GM18502 (cell line): ENCODE measurements around the gene VASH1.

Source experiments
- ATAC-seq: cut with Tn5 transposase; IDR thresholded peaks from one replicate; pipeline ENCODE4 v1.9.1; 2021; ENCODE audit warnings: mild to moderate bottlenecking; ENCODE audit not compliant: unreplicated experiment, poor library complexity

VASH1 gene

DNA sequence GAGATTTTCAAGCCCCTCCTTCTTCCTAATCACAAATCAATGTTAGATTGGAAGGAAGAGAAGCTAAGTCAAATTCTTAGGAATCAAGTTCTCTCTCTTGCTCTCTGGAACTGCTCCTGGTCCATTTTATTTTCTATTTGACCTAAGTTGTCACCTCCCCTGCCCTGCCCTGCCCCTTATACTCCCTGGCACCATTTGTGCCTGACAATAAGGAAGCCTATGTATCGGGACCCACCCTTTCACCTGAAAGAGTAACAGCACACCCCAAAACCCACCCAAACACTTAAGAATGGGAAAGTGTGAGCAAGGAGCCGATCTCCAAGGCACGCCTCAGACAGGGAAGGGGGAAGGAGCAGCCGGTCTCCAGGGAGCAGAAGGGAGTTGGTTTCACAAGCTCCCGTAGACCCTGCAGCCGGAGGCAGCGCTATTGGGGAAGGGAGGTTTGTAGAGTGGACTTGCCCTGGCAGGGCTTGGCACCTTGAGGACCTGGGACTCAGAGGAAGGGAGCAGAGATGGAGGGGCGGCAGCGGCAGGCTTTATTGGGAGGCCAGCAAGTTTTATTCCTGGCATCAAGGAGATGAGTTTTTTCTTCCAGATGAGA is 66.5 kb downstream of the VASH1 start:
- no peak for ATAC-seq

DNA sequence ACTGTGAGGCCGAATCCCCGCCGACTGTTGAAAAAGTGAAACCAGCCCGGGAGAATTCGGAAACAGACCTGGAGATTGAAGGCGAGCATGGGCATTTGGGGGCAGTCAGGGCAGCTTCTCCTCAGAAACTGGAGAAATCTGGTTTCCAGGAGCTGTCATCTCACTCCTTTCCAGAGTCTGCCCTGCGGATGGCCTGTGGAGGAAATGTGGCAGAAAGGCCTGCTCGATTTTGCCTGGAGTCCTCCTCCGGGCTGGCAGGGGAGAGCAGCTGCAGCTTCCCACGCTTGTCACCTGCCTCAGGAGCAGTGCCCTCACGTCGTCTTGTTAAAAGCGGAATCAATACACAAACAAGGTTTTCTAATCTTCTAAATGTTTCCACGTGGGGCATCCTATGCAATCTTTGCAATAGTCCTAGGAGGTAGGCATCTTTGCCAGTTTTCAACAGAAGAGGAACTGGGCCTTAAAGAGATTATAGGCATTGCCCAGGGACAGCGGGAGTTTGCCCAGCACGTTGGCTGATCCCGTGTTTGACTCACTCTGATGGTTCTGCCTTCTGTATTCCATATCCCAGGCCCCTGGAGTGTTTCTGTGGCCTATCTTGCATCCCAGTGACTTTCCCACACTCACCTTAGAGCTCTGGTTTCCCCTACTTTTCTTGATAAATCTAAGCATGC is 67.2 kb downstream of the VASH1 start:
- no peak for ATAC-seq

DNA sequence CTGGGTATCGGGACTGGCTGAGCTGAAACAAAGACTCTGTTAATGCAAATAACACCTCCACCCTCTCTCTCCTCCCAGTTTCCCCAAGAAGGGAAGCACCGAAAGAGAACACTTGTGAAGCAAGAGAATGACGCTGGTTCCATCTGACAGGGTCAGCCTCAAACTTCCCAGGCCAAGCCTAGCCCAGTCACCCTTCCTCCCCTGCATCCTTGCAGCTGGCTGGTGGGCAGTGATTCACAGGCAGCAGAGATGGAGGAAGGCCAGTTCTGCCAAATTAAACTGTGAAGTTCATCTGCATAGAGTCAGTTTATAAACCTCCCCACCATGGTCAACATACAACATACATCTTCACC is 67.7 kb downstream of the VASH1 start:
- no peak for ATAC-seq

DNA sequence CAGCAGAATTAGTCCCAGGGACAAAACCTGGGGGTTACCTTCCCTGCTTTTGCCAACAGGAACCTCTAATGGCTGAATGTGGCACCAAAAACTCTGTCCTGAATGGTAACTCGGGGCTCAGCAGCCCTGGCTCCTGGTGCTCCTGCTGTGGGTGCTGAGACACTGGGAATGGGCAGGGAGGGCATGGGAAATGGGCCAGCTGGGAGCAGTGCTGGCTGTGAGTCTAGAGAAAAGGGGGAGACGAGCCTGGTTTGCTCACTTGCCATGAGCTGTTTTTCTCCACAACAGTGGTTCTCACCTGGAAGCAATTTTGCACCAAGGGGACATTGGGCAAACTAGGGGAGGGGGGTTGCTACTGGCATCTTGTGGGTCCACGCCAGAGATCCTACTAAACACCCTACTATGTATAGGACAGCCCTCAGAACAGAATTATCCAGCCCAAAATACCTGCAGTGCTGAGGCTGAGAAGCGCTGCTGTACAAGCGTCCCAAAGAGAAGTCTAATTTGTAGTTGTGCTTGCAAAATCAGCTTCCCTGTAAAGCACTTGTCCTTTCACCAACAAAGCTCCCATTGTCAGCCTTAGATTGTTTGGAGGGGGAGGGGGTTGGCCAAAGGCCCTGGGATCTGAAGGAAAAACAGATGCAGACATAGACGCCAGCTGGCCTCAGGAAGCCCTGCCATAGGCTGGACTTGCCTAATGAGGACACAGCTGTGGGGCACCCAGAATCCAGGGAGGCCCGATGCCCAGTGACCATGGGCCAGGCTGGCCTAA is 68.6 kb downstream of the VASH1 start:
- ATAC-seq, result no peak

DNA sequence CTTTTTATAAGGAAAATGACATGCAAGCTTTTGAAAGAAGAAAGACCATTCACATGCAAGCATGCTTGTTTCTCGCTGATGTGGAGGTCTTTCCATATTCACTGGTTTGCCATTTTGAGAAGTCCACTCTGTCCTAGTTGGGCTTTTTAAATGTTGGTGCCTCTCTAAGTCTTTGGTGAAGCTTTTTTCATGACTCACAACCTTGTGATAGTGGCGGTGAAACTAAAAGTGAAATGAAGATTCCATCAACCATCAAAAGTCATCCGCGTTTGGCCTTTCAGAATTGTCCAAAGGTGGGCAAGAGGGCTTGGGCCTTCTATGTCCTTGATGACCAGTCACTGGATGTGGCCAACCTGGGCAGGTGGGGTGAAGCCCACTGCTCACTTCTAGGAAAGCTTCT is 69.3 kb downstream of the VASH1 start:
- ATAC-seq, result no peak

DNA sequence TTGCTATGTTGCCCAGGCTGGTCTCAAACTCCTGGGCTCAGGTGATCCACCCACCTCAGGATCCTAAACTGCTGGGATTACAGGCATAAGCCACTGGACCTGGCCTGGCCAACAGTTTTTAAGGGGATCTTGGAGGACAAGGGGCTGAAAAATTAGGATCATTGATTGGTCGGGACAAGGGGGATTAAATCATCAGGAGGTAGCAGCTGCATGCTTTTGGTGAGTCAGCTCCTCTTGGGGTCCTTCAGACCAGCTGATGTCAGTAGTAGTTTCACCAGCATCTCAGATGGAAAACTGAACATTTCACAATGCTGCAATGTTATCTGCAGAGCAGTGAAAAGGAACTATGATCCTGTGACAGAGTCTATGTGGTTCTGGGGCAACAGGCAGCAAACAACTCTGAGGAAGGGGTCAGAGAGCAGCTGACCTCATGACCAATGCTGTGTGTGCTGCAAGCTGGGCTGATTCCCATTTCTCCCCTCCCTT is 71.3 kb downstream of the VASH1 start:
- no peak for ATAC-seq
